Activated T-cell treated with anti-CD3 and anti-CD28 coated beads, Interleukin-2, amount 50 U/mL, for 4 hours (primary cell): ENCODE data around the gene CNNM3. TPM values are rescaled to one million over a fixed set of nuclear protein-coding genes. Genes with fewer than 3 reads are reported as not detected.

Experiments used
- ATAC-seq, 2 donors: fragments of 200-7000 bp; cut with Tn5 transposase; one replicate each; pipeline ENCODE4 v1.10.0; 2021
- DNase-seq: peaks from one replicate; pipeline ENCODE4 v3.0.0-alpha.2; 2020
- H3K27me3 Mint-ChIP-seq: one replicate; pipeline ENCODE4 v1.8.0; 2021; ENCODE audit warnings: low read depth, mixed read lengths
- H3K36me3 Mint-ChIP-seq: one replicate; pipeline ENCODE4 v1.8.0; 2022; ENCODE audit warnings: mixed read lengths; ENCODE audit not compliant: insufficient read depth
- H3K4me1 Mint-ChIP-seq: one replicate; pipeline ENCODE4 v1.8.0; 2021; ENCODE audit warnings: low read depth, mixed read lengths
- H3K4me3 Mint-ChIP-seq: one replicate; pipeline ENCODE4 v1.8.0; 2021; ENCODE audit warnings: mild to moderate bottlenecking, moderate library complexity, mixed read lengths
- H3K9me3 Mint-ChIP-seq: one replicate; pipeline ENCODE4 v1.8.0; 2021; ENCODE audit warnings: mixed read lengths
- total RNA-seq, 3 donors: library from RNA; stranded (reverse); gene quantifications; one replicate each; pipeline ENCODE4 v1.2.1, GENCODE V29; 2021

The CNNM3 gene
- 10 to 100 TPM; 22.8 to 26.1 (median 24.4) TPM for total RNA-seq

- Mint-ChIP-seq H3K27me3 (no peaks in the 10 kb centered on the region), H3K36me3 (peaks cover 7% of the 10 kb centered on the region), H3K4me1 (peaks cover 56% of the 10 kb centered on the region), H3K9me3 (no peaks in the 10 kb centered on the region), H3K4me3 (peak within 1 kb of the TSS; percentile 89)
- ATAC-seq = peak; percentile 88 to 91
- peak; percentile 94 for DNase-seq
These were observed at the start of gene CNNM3 for GRCh38 chr2:96816127-96816835. CNNM3 (plus strand) TSS chr2:96816268; CDS start chr2:96816278, 10 bp downstream.

GRCh38 chr2:96767135-96767871 lies 48.8 kb upstream of the CNNM3 start:
- peaks cover 37% of the 10 kb centered on the region for H3K4me1 Mint-ChIP-seq

GRCh38 chr2:96768083-96768561 lies 47.9 kb upstream of the CNNM3 start:
- no peak overlapping the region for H3K4me3 Mint-ChIP-seq
- no peak for ATAC-seq
- H3K4me1 Mint-ChIP-seq = peaks cover 36% of the 10 kb centered on the region
- H3K27me3 Mint-ChIP-seq = no peaks in the 10 kb centered on the region
- no peak for DNase-seq
- H3K36me3 Mint-ChIP-seq = peaks cover 10% of the 10 kb centered on the region
- no peaks in the 10 kb centered on the region for H3K9me3 Mint-ChIP-seq

More at GRCh38 chr2:96767135-96767871, 48.8 kb upstream of the CNNM3 start:
- Mint-ChIP-seq H3K27me3 (no peaks in the 10 kb centered on the region), H3K9me3 (no peaks in the 10 kb centered on the region), H3K4me3 (no peak overlapping the region), H3K36me3 (peaks cover 8% of the 10 kb centered on the region)
- no peak for DNase-seq
- no peak for ATAC-seq

- ATAC-seq (no peak), DNase-seq (no peak)
- Mint-ChIP-seq H3K4me1 (peaks cover 33% of the 10 kb centered on the region), H3K27me3 (no peaks in the 10 kb centered on the region), H3K4me3 (no peak overlapping the region), H3K36me3 (peaks cover 10% of the 10 kb centered on the region), H3K9me3 (no peaks in the 10 kb centered on the region)
These were observed 46.3 kb upstream of the CNNM3 start for GRCh38 chr2:96769814-96770213.

- ATAC-seq (no peak), DNase-seq (no peak)
- no peak overlapping the region for H3K4me3 Mint-ChIP-seq
- no peaks in the 10 kb centered on the region for H3K27me3 Mint-ChIP-seq
- no peaks in the 10 kb centered on the region for H3K9me3 Mint-ChIP-seq
- peaks cover 37% of the 10 kb centered on the region for H3K4me1 Mint-ChIP-seq
- H3K36me3 Mint-ChIP-seq = peaks cover 10% of the 10 kb centered on the region
These were observed 45.4 kb upstream of the CNNM3 start for GRCh38 chr2:96770442-96771202.

- Mint-ChIP-seq H3K4me3 (no peak overlapping the region), H3K4me1 (peaks cover 32% of the 10 kb centered on the region), H3K36me3 (peaks cover 7% of the 10 kb centered on the region), H3K27me3 (no peaks in the 10 kb centered on the region), H3K9me3 (no peaks in the 10 kb centered on the region)
- DNase-seq = no peak
- no peak for ATAC-seq
These were observed 44.1 kb upstream of the CNNM3 start for GRCh38 chr2:96771796-96772618.

- Mint-ChIP-seq H3K4me3 (peak overlapping the region; percentile 55), H3K27me3 (no peaks in the 10 kb centered on the region), H3K36me3 (peaks cover 5% of the 10 kb centered on the region), H3K4me1 (peaks cover 28% of the 10 kb centered on the region), H3K9me3 (no peaks in the 10 kb centered on the region)
- ATAC-seq (peak; percentile 66 to 79), DNase-seq (peak; percentile 22)
These were observed 43.0 kb upstream of the CNNM3 start for GRCh38 chr2:96772903-96773671.

GRCh38 chr2:96773922-96774321 lies 42.1 kb upstream of the CNNM3 start:
- H3K9me3 Mint-ChIP-seq = no peaks in the 10 kb centered on the region
- DNase-seq = peak; percentile 32
- H3K4me3 Mint-ChIP-seq = peak overlapping the region; percentile 75
- peaks cover 2% of the 10 kb centered on the region for H3K36me3 Mint-ChIP-seq
- H3K27me3 Mint-ChIP-seq = no peaks in the 10 kb centered on the region
- peaks cover 26% of the 10 kb centered on the region for H3K4me1 Mint-ChIP-seq
- peak; percentile 32 to 64 for ATAC-seq

- Mint-ChIP-seq H3K9me3 (no peaks in the 10 kb centered on the region), H3K36me3 (peaks cover 5% of the 10 kb centered on the region), H3K4me3 (no peak overlapping the region), H3K27me3 (no peaks in the 10 kb centered on the region), H3K4me1 (peaks cover 26% of the 10 kb centered on the region)
- no peak for DNase-seq
- ATAC-seq = no peak
These were observed 40.9 kb upstream of the CNNM3 start for GRCh38 chr2:96775160-96775559.

- no peaks in the 10 kb centered on the region for H3K27me3 Mint-ChIP-seq
- no peak for DNase-seq
- peaks cover 1% of the 10 kb centered on the region for H3K4me1 Mint-ChIP-seq
- H3K9me3 Mint-ChIP-seq = no peaks in the 10 kb centered on the region
- peaks cover 12% of the 10 kb centered on the region for H3K36me3 Mint-ChIP-seq
- no peak for ATAC-seq
- no peak overlapping the region for H3K4me3 Mint-ChIP-seq
These were observed 32.7 kb upstream of the CNNM3 start for GRCh38 chr2:96783388-96783787.

- Mint-ChIP-seq H3K9me3 (no peaks in the 10 kb centered on the region), H3K4me3 (no peak overlapping the region), H3K27me3 (no peaks in the 10 kb centered on the region), H3K36me3 (peaks cover 6% of the 10 kb centered on the region), H3K4me1 (peaks cover 1% of the 10 kb centered on the region)
- DNase-seq (no peak), ATAC-seq (no peak)
These were observed 28.7 kb upstream of the CNNM3 start for GRCh38 chr2:96787411-96787810.

- Mint-ChIP-seq H3K9me3 (no peaks in the 10 kb centered on the region), H3K36me3 (peaks cover 2% of the 10 kb centered on the region), H3K4me3 (no peak overlapping the region), H3K4me1 (peaks cover 1% of the 10 kb centered on the region), H3K27me3 (no peaks in the 10 kb centered on the region)
- DNase-seq = no peak
- no peak for ATAC-seq
These were observed 27.4 kb upstream of the CNNM3 start for GRCh38 chr2:96788442-96789244.
